ENCODE data around the gene RAB11FIP3. TPM values are rescaled to one million over a fixed set of nuclear protein-coding genes. Genes with fewer than 3 reads are reported as not detected.

Gene RAB11FIP3
- total RNA-seq, 1 experiment from 2014 or later, result 12.8 TPM

DNA sequence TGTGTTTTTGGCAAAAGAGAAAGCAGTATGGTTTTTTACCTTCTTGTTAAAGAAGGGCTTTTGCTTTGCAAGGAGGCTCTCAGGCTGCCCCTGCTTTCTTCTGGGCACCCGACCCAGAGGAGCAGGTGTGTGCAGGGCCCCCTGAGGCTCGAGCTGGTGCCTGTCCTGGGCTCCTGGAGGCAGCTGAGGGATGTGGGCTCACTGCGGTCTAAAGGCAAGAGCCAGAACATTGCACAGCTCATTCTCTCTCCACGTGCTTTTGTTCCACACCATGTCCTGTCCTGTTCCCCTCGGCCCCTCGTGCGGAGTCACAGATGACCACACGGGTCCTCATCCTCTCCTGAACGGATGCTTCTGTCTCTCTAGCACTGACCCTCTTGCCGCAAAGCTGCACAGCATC is 65.3 kb downstream of the RAB11FIP3 start:
- no peak for DNase-seq (ENCODE audit: low read depth, low spot score)
- TF ChIP-seq RAD21 (IDR thresholded peaks at IDR 0.05; ENCODE audit: low read depth) (no peak), ZFX (IDR thresholded peaks at IDR 0.05) (no peak), TCF7L2 (IDR thresholded peaks at IDR 0.05; ENCODE audit: borderline replicate concordance, extremely low read depth, insufficient read depth, insufficient read length) (no peak), CEBPB (IDR thresholded peaks at IDR 0.05; ENCODE audit: low read depth) (no peak), SIN3A (IDR thresholded peaks at IDR 0.05; ENCODE audit: low read depth) (no peak), ELF1 (IDR thresholded peaks at IDR 0.05; ENCODE audit: borderline replicate concordance, low read depth) (no peak), ZNF274 (IDR thresholded peaks at IDR 0.05; ENCODE audit: low read depth, low read length) (no peak), YY1 (IDR thresholded peaks at IDR 0.05; ENCODE audit: extremely low read depth, insufficient replicate concordance, low read depth, low read length) (no peak), FOSL1 (IDR thresholded peaks at IDR 0.05; ENCODE audit: low read depth) (no peak), EZH2 (IDR thresholded peaks at IDR 0.05) (no peak), JUND (IDR thresholded peaks at IDR 0.05) (no peak)
- TF ChIP-seq, protein P1, sequence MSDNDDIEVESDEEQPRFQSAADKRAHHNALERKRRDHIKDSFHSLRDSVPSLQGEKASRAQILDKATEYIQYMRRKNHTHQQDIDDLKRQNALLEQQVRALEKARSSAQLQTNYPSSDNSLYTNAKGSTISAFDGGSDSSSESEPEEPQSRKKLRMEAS (IDR thresholded peaks at IDR 0.05), result no peak
- TF ChIP-seq, protein P2, sequence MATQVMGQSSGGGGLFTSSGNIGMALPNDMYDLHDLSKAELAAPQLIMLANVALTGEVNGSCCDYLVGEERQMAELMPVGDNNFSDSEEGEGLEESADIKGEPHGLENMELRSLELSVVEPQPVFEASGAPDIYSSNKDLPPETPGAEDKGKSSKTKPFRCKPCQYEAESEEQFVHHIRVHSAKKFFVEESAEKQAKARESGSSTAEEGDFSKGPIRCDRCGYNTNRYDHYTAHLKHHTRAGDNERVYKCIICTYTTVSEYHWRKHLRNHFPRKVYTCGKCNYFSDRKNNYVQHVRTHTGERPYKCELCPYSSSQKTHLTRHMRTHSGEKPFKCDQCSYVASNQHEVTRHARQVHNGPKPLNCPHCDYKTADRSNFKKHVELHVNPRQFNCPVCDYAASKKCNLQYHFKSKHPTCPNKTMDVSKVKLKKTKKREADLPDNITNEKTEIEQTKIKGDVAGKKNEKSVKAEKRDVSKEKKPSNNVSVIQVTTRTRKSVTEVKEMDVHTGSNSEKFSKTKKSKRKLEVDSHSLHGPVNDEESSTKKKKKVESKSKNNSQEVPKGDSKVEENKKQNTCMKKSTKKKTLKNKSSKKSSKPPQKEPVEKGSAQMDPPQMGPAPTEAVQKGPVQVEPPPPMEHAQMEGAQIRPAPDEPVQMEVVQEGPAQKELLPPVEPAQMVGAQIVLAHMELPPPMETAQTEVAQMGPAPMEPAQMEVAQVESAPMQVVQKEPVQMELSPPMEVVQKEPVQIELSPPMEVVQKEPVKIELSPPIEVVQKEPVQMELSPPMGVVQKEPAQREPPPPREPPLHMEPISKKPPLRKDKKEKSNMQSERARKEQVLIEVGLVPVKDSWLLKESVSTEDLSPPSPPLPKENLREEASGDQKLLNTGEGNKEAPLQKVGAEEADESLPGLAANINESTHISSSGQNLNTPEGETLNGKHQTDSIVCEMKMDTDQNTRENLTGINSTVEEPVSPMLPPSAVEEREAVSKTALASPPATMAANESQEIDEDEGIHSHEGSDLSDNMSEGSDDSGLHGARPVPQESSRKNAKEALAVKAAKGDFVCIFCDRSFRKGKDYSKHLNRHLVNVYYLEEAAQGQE (IDR thresholded peaks at IDR 0.05; ENCODE audit: low read depth), result no peak
- TF ChIP-seq, protein P3, sequence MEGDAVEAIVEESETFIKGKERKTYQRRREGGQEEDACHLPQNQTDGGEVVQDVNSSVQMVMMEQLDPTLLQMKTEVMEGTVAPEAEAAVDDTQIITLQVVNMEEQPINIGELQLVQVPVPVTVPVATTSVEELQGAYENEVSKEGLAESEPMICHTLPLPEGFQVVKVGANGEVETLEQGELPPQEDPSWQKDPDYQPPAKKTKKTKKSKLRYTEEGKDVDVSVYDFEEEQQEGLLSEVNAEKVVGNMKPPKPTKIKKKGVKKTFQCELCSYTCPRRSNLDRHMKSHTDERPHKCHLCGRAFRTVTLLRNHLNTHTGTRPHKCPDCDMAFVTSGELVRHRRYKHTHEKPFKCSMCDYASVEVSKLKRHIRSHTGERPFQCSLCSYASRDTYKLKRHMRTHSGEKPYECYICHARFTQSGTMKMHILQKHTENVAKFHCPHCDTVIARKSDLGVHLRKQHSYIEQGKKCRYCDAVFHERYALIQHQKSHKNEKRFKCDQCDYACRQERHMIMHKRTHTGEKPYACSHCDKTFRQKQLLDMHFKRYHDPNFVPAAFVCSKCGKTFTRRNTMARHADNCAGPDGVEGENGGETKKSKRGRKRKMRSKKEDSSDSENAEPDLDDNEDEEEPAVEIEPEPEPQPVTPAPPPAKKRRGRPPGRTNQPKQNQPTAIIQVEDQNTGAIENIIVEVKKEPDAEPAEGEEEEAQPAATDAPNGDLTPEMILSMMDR (IDR thresholded peaks at IDR 0.05 in 2 of 3, conservative IDR thresholded peaks at IDR 0.05 in 1 of 3; ENCODE audit: borderline replicate concordance in 1 of 3, insufficient read depth in 1 of 3, low read depth in 2 of 3, low read length in 2 of 3), result no peak
- no peaks in the 10 kb centered on the region for H3K9me3 ChIP-seq (ENCODE audit: control insufficient read depth in 1 of 2, insufficient read depth in 1 of 2, low read depth in 1 of 2, low read length in 2 of 2)
- no peaks in the 10 kb centered on the region for H3K79me2 ChIP-seq (ENCODE audit: insufficient read depth, low read length)
- no TSS peak for BruUV-seq (replicated peaks)
- no peaks in the 10 kb centered on the region for H4K20me1 ChIP-seq (ENCODE audit: insufficient read depth)
- intact Hi-C loops (cut with micrococcal nuclease), result loop anchor here (10.0 kb wide), 1 partner anchor 96 kb away; the partner anchor contains the start of gene NME4
- no peaks in the 10 kb centered on the region for H3K27me3 ChIP-seq (ENCODE audit: insufficient read depth, low read length)
- ChIA-PET RAD21 (ENCODE audit: low non-redundant PET in 1 of 2, low total read pairs in 2 of 2, uncharacterized antibody in 2 of 2, unreplicated experiment in 2 of 2) (no interaction called here), CTCF (no interaction called here), POLR2A (no interaction called here)
- ATAC-seq, result no peak
- H3K36me3 ChIP-seq (ENCODE audit: control insufficient read depth in 1 of 2, insufficient read depth in 2 of 2, low read length in 2 of 2), result no peaks in the 10 kb centered on the region; a peak in 1 of 4 replicates
- H3K27ac ChIP-seq (ENCODE audit: low read depth, low read length), result no peak overlapping the region
- H3K9me2 ChIP-seq (ENCODE audit: insufficient read depth), result no peaks in the 10 kb centered on the region
- H3K9ac ChIP-seq (ENCODE audit: low read length), result no peak overlapping the region
- H3K4me3 ChIP-seq (replicated peaks in 1 of 2; ENCODE audit: low read depth in 1 of 2, low read length in 2 of 2), result no peak overlapping the region
- no peaks in the 10 kb centered on the region for H3K4me1 ChIP-seq (ENCODE audit: control insufficient read depth in 1 of 2, insufficient read depth in 2 of 2, low read length in 2 of 2)
- no peak overlapping the region for H2AFZ ChIP-seq (ENCODE audit: low read depth, low read length, poor library complexity, severe bottlenecking)
- no peak overlapping the region for H3K4me2 ChIP-seq (ENCODE audit: low read length)
